Measurements from ENCODE around the gene RAB26. TPM values are rescaled to one million over a fixed set of nuclear protein-coding genes. Genes with fewer than 3 reads are reported as not detected.

RAB26 gene
- total and polyA plus RNA-seq, 2 of the 13 experiments (the other 11 are each of a cell fraction or from before 2014, with no cell fraction given), result 0.86 to 3.6 TPM

DNA sequence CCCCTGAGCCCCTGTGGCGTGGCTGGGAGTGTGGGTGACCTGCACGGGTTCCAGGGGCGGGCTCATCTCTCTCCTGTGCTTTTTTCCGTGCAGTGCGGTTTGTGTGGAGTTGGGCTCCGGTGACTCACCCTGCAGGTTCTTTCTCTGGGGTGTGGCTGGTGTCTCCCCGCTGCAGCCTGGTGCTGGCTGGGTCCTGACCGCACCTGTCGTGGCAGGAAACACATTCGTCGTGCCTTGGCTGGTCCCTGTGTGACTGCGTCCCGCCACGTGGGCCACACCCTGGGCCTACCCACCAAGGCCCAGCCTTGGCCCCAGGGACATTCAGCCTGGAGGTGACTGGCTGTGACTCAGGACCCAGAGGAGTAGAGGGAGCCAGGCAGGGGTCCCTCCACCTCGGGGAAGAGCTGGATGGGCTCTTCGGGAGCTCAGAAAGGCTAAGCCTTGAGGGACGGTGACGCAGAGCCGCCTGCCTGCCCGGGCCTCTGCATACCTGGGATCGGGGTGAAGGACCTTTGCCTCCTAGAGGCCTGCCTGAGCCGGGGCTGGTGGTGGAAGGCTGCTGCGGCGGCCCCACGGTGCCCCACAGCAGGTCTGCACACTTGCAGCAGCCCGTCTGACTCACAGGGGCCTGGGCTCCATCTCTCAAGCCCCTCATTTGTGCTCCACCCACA lies 14.9 kb downstream of the RAB26 start (continued):
- TF ChIP-seq, protein P1, sequence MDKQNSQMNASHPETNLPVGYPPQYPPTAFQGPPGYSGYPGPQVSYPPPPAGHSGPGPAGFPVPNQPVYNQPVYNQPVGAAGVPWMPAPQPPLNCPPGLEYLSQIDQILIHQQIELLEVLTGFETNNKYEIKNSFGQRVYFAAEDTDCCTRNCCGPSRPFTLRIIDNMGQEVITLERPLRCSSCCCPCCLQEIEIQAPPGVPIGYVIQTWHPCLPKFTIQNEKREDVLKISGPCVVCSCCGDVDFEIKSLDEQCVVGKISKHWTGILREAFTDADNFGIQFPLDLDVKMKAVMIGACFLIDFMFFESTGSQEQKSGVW (CRISPR knock-in tag; IDR thresholded peaks at IDR 0.05; ENCODE audit: borderline replicate concordance), result no peak
- TF ChIP-seq ZNF607 (CRISPR knock-in tag; IDR thresholded peaks at IDR 0.05; ENCODE audit: borderline replicate concordance) (no peak), NFYB (CRISPR knock-in tag; IDR thresholded peaks at IDR 0.05) (0 out of 2 replicates have a peak, but pooled peaks have one; percentile 17), PCBP1 (IDR thresholded peaks at IDR 0.05; ENCODE audit: borderline replicate concordance, low read depth, low read length) (no peak), ZNF510 (CRISPR knock-in tag; IDR thresholded peaks at IDR 0.05; ENCODE audit: low read depth) (no peak), ZNF317 (CRISPR knock-in tag; IDR thresholded peaks at IDR 0.05) (0 out of 2 replicates have a peak, but pooled peaks have one; percentile 29), RXRB (CRISPR knock-in tag; IDR thresholded peaks at IDR 0.05; ENCODE audit: borderline replicate concordance) (peak; percentile 66), HOXA3 (CRISPR knock-in tag; IDR thresholded peaks at IDR 0.05) (peak; percentile 74), ZNF333 (CRISPR knock-in tag; IDR thresholded peaks at IDR 0.05; ENCODE audit: borderline replicate concordance) (0 out of 2 replicates have a peak, but pooled peaks have one; percentile 29), SCMH1 (CRISPR knock-in tag; IDR thresholded peaks at IDR 0.05; ENCODE audit: borderline replicate concordance) (no peak), ZNF720 (CRISPR knock-in tag; IDR thresholded peaks at IDR 0.05) (no peak), ESRRA (CRISPR knock-in tag; IDR thresholded peaks at IDR 0.05; ENCODE audit: low read depth) (no peak), ZNF782 (CRISPR knock-in tag; IDR thresholded peaks at IDR 0.05; ENCODE audit: borderline replicate concordance) (no peak), KDM6A (CRISPR knock-in tag; IDR thresholded peaks at IDR 0.05; ENCODE audit: low read depth) (no peak), JARID2 (CRISPR knock-in tag; IDR thresholded peaks at IDR 0.05; ENCODE audit: insufficient replicate concordance) (peak; percentile 31), MIER2 (CRISPR knock-in tag; IDR thresholded peaks at IDR 0.05) (no peak), ZNF543 (CRISPR knock-in tag; IDR thresholded peaks at IDR 0.05) (no peak)
- TF ChIP-seq, protein P2, sequence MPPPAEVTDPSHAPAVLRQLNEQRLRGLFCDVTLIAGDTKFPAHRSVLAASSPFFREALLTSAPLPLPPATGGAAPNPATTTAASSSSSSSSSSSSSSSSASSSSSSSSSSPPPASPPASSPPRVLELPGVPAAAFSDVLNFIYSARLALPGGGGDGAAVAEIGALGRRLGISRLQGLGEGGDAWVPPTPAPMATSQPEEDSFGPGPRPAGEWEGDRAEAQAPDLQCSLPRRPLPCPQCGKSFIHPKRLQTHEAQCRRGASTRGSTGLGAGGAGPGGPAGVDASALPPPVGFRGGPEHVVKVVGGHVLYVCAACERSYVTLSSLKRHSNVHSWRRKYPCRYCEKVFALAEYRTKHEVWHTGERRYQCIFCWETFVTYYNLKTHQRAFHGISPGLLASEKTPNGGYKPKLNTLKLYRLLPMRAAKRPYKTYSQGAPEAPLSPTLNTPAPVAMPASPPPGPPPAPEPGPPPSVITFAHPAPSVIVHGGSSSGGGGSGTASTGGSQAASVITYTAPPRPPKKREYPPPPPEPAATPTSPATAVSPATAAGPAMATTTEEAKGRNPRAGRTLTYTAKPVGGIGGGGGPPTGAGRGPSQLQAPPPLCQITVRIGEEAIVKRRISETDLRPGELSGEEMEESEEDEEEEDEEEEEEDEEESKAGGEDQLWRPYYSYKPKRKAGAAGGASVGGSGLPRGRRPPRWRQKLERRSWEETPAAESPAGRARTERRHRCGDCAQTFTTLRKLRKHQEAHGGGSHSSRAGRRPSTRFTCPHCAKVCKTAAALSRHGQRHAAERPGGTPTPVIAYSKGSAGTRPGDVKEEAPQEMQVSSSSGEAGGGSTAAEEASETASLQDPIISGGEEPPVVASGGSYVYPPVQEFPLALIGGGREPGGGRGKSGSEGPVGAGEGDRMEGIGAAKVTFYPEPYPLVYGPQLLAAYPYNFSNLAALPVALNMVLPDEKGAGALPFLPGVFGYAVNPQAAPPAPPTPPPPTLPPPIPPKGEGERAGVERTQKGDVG (CRISPR knock-in tag; IDR thresholded peaks at IDR 0.05; ENCODE audit: borderline replicate concordance), result 0 out of 2 replicates have a peak, but pooled peaks have one; percentile 17
- TF ChIP-seq, protein P3, sequence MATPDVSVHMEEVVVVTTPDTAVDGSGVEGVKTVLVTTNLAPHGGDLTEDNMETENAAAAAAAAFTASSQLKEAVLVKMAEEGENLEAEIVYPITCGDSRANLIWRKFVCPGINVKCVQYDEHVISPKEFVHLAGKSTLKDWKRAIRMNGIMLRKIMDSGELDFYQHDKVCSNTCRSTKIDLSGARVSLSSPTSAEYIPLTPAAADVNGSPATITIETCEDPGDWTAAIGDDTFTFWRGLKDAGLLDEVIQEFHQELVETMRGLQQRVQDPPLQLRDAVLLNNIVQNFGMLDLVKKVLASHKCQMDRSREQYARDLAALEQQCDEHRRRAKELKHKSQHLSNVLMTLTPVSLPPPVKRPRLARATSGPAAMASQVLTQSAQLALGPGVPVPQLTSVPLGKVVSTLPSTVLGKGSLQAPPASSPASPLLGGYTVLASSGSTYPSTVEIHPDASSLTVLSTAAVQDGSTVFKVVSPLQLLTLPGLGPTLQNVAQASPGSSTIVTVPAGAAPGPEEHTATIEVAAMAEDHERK (CRISPR knock-in tag; IDR thresholded peaks at IDR 0.05; ENCODE audit: low read depth), result no peak
